ENCODE data around the gene SUN1.
"Not testable (repeated sequence)": the region's sequence is repeated elsewhere in the genome, so short reads cannot be mapped to it uniquely, and the experiment has no call there.

The SUN1 gene

GRCh38 chr7:857661-858060 lies 25.4 kb downstream of the SUN1 start:
- DNase-seq, result no peak

GRCh38 chr7:859359-860030 lies 27.2 kb downstream of the SUN1 start:
- no peak for DNase-seq

DNA sequence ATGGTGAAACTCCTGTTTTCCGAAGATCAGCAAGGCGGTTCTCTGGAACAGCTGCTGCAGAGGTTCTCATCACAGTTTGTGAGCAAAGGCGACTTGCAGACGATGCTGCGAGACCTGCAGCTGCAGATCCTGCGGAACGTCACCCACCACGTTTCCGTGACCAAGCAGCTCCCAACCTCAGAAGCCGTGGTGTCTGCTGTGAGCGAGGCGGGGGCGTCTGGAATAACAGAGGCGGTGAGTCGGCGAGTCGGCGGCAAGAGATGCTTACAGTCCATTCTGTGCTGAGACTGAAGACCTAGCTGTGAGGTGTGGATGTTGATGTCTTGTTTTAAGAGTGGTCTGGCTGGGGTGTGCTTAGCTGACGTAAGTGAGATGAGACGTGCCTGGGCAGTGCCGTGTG lies 27.9 kb downstream of the SUN1 start:
- no peak for DNase-seq

DNA sequence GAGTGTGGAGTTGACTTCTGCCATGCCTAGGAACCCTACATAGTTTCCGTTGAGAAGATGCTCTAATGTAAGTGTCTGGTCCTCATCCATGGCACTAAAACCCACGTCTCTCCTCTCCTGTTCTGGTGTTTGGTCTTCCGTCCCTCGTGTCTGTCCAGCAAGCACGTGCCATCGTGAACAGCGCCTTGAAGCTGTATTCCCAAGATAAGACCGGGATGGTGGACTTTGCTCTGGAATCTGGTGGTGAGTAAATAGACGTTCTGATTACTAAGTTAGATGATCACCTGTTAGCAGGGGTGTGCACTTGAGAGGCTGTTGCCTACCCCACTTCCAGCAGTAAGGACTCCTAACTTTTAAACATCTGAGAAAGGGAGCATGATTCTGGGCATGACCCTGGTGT lies 28.9 kb downstream of the SUN1 start:
- no peak for DNase-seq

DNA sequence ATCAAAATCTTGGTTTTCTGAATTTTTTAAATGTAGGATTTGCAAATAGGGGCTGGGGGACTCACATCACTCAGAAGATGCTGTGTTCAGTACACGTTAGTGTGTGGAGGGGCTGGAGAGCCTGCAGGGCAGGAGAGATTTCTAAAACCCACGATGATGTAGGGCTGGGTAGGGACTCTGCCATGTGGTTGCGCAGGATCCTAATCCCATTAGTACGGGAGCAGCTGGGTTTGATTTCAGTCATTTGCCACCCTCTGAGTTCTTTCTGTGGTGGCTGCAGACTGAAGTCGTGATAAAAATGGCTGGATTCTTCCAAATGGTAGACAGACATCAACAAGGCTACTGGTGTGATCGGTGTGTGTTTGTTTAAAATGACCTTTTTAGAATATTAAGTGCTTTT lies 29.9 kb downstream of the SUN1 start:
- DNase-seq, result no peak

- no peak for DNase-seq
These were observed 30.8 kb downstream of the SUN1 start for GRCh38 chr7:863106-863505.

- no peak for DNase-seq
These were observed 33.6 kb downstream of the SUN1 start for GRCh38 chr7:865921-866320.

- peak; percentile 8 for DNase-seq
These were observed 34.7 kb downstream of the SUN1 start for GRCh38 chr7:867001-867405.

- peak; percentile 24 for DNase-seq
These were observed 35.3 kb downstream of the SUN1 start for GRCh38 chr7:867406-868188.

DNA sequence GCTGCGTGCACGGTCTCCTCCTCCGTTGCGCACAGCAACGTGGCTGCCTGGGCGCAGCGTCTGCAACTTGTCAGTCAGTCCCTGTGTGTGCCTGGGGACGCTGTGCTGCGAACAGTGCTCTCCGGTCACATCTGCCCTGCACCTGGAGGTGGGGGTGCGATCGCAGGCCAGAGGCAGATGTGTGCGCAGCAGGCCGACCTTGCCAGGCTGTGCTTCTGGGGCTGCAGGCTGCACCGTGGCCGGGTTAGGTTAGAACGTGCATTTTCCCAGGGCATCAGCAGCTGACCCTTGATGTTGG lies 35.9 kb downstream of the SUN1 start:
- no peak for DNase-seq

GRCh38 chr7:869348-869747 lies 37.1 kb downstream of the SUN1 start:
- no peak for DNase-seq

GRCh38 chr7:871900-872537 lies 39.7 kb downstream of the SUN1 start:
- DNase-seq, result no peak

DNA sequence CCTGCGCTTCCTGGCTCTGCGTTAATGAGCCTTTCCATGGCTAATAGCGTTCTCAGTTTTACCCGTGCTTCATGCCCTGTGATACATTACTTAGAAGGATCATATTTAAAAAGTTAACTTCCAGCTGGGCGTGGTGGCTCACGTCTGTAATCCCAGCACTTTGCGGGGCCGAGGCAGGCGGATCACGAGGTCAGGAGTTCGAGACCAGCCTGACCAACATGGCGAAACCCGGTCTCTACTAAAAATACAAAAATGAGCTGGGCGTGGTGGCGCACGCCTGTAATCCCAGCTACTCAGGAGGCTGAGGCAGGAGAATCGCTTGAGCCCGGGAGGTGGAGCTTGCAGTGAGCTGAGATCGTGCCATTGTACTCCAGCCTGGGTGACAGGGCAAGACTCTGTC lies 40.4 kb downstream of the SUN1 start:
- not testable (repeated sequence) for DNase-seq

GRCh38 chr7:873367-874002 lies 41.2 kb downstream of the SUN1 start:
- peak; percentile 75 for DNase-seq

- DNase-seq, result no peak
These were observed 41.9 kb downstream of the SUN1 start for GRCh38 chr7:874031-874749.

DNA sequence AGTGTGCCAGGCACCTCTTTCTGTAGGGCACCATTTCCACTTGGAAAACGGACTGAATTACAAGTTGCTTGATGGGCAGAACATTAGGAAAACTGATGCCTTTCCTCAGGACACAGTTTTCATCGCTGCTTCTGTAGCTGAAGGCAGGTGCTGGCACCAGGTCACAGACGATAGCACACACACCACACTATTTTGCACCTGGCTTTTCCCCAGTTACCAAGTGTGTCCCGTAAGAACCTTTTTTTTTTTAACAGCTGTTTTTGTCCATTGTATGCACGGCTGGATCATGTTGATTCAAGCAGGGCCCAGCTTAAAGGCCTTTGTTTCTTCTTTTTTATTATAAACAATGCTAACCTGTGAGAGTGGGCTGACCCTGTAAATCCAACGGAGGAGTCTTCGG lies 42.8 kb downstream of the SUN1 start:
- DNase-seq, result no peak

- DNase-seq, result no peak
These were observed 43.3 kb downstream of the SUN1 start for GRCh38 chr7:875476-876076.

GRCh38 chr7:876077-876971 lies 44.0 kb downstream of the SUN1 start, which contains the start of gene GET4:
Gene GET4 (plus strand): TSS chr7:876554. CDS start chr7:876646, 92 bp downstream.
- DNase-seq, result peak; percentile 97

DNA sequence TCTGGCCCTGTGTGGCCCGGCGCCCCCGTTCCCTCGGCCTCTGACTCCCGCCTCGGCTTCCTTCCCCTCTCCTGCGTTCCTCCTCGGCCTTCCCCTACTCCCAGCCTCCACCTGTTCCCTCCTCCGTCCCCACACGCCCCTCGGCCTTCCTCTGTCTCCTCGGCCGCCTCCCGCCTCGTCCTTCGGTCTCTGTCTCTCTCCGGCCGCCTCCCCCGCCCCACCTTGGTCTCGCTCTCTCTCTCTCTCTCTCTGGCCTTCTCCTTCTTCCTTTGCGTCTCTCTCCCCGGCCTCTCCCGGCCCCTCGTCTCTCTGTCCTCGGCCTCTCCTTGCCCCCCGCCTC lies 44.7 kb downstream of the SUN1 start:
- peak; percentile 8 for DNase-seq

DNA sequence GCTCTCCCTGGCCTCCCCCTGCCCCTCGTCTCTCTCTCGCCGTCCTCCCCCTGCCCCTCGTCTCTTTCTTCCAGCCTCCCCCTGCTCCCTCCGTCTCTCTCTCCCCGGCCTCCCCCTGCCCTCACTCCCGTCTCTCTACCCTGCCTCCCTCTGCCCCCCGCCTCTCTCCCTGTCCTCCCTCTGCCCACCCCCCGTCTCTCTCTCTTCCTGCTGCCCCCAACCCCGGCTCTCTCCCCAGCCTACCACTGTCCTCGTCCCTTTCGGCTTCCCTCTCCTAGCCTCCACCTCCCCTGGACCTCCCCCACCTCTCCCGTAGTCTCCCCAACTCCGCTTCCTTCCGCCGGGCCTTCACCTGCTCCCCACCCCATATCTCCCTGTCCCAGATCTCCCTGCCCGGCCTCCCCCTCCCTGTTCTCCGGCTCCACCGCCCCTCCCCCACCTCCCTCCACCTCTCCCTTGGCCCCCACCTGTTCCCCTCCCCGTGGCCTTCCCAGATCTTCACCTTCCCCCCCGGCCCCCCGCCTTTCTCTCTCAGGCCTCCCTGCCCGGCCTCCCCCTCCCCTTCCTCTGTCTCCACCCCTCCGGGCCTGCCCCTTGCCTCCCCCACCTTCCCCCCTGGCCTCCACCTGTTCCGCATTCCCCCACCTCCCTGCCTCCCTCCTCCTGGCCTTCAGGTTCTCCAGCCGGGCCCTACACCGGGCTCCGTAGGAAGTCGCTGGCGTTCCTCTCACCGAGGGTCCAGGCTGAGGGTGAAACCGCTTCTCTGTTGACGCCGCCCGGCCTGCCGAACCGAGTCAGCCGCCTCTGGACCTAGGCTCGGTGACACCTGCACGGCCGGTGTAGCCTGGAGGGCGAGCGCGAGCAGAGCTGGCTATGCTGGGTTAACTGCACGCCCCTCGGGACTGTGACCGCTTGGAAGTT lies 45.3 kb downstream of the SUN1 start:
- DNase-seq, result no peak

All from fibroblast of skin of abdomen (primary cell).